Measurements from ENCODE around the gene SIGLECL1. TPM values are rescaled to one million over a fixed set of nuclear protein-coding genes. Genes with fewer than 3 reads are reported as not detected.

SIGLECL1 gene
- total RNA-seq, 3 donors from 2014 or later: not detected

DNA sequence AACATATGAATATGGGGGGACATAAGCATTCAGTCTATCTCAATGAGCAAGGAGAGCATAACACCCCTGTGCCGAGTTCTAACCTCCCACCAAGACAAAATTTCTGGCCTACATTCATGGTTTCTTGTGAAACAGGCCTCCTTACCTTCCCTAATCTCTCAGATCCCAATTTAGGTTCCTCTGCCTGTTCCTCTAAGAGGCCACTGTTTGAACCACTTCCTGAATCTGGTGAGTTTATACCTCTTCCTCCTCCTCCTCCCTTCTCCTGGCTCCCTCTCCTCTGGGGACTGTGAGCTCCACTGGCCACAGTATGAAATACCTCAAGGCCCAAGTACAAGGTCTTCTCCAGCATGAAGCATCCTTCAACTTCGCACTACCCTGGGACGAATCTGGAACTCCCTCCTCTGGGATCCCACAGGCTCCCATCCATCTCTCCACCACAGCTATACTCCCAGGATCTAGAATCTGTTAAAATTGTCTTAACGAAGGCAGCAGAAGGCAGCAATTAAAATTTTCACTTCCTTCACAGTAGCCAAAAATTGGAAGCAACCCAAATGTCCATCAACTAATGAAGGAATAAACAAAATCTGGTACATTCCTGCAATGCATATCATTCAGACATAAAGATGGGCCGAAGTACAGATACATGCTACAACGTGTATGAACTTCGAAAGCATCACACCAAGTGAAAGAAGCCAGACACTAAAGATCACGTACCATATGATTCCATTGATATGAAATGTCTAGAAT, 7.8 kb upstream of the SIGLECL1 start:
- intact Hi-C loops (cut with DNase I, micrococcal nuclease): no loop called here
- Histone ChIP-seq H3K4me1 (ENCODE audit: low read depth) (no peaks in the 10 kb centered on the region), H3K36me3 (ENCODE audit: low read depth) (no peaks in the 10 kb centered on the region), H3K4me3 (no peak overlapping the region), H3K9me3 (no peaks in the 10 kb centered on the region)
- no peak for TF ChIP-seq CTCF (IDR thresholded peaks at IDR 0.05)
- ATAC-seq (no peak), DNase-seq (no peak)

GRCh38 chr19:51246164-51246552, 4.7 kb upstream of the SIGLECL1 start:
- peak in 1 of 3 donors; percentile 16 for DNase-seq
- Histone ChIP-seq H3K4me3 (no peak overlapping the region), H3K36me3 (ENCODE audit: low read depth) (no peaks in the 10 kb centered on the region), H3K4me1 (ENCODE audit: low read depth) (no peaks in the 10 kb centered on the region), H3K9me3 (no peaks in the 10 kb centered on the region)
- no peak for ATAC-seq
- intact Hi-C loops (cut with DNase I, micrococcal nuclease): no loop called here
- no peak for TF ChIP-seq CTCF (IDR thresholded peaks at IDR 0.05)

GRCh38 chr19:51247972-51248590, 2.8 kb upstream of the SIGLECL1 start:
- no peak for TF ChIP-seq CTCF (IDR thresholded peaks at IDR 0.05)

DNA sequence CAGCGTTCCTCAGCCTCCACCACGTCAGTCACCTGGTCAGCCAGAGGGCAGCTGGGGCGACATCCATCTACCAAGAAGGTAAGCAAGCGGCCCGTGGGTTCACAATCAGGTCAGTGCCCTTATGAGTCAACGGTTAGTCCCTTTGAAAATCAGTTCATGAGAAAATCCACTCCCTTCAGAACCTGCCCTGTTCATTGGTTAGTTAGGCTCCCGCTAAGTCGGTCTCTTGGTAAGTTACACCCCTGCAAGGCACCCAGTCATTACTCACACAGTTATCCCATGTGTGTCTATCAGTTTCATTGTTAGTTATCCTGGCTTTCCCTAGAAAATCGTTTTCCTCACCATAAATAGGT, 564 bp downstream of the SIGLECL1 start:
- H3K9me3 ChIP-seq: no peaks in the 10 kb centered on the region
- no peak for DNase-seq
- no peak overlapping the region for H3K4me3 ChIP-seq
- no peaks in the 10 kb centered on the region for H3K36me3 ChIP-seq (ENCODE audit: low read depth)
- TF ChIP-seq CTCF (IDR thresholded peaks at IDR 0.05): no peak
- ATAC-seq: no peak
- H3K4me1 ChIP-seq (ENCODE audit: low read depth): no peaks in the 10 kb centered on the region
- intact Hi-C loops (cut with DNase I, micrococcal nuclease): no loop called here

More at GRCh38 chr19:51247972-51248590, 2.8 kb upstream of the SIGLECL1 start:
- Histone ChIP-seq H3K4me3 (no peak overlapping the region), H3K36me3 (ENCODE audit: low read depth) (no peaks in the 10 kb centered on the region), H3K4me1 (ENCODE audit: low read depth) (no peaks in the 10 kb centered on the region), H3K9me3 (no peaks in the 10 kb centered on the region)
- intact Hi-C loops (cut with DNase I, micrococcal nuclease): no loop called here
- ATAC-seq (no peak), DNase-seq (no peak)

DNA sequence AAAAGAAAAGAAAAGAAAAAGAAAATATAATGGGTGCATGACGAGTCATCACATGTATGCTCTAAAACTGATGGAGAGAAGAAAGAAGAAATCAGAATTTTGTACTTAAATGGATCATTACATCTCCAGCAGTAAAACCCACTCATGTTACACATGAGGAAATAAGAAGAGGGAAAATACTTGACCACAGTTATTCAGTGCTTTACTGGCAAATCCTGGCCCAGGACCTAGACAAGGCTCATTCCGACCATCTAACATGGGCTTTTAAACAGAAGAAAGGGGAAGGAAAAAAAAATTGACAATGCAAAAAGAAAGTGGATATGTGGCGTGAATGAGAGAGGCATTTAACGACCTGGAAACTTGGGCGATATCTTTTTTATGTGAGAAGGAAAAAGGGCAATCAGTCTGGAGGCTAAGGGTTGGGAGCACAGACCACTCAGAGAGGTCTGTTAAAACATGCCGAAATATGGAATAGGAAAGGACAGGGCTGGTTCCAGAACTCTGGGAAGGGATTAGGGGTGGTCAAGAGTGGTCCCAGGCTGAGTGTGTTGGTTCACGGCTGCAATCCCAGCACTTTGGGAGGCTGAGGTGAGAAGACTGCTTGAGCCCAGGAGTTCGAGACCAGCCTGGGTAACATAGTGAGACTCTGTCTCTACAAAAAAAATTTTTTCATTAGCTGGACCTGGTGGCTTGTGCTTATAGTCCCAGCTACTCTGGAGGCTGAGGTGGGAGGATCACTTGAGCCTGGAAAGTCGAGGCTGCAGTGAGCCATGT, 1.6 kb downstream of the SIGLECL1 start:
- H3K9me3 ChIP-seq: no peaks in the 10 kb centered on the region
- no peak for TF ChIP-seq CTCF (IDR thresholded peaks at IDR 0.05)
- DNase-seq (no peak), ATAC-seq (no peak)
- intact Hi-C loops (cut with DNase I, micrococcal nuclease): no loop called here
- H3K4me3 ChIP-seq: no peak overlapping the region
- H3K36me3 ChIP-seq (ENCODE audit: low read depth): no peaks in the 10 kb centered on the region
- H3K4me1 ChIP-seq (ENCODE audit: low read depth): no peaks in the 10 kb centered on the region
